Osteocyte (in vitro differentiated cells): ENCODE data around the gene ARSB. TPM values are rescaled to one million over a fixed set of nuclear protein-coding genes. Genes with fewer than 3 reads are reported as not detected.

Source experiments
- DNase-seq: peaks from one replicate; pipeline ENCODE4 v3.0.0; 2021; ENCODE audit warnings: mixed read lengths; ENCODE audit not compliant: unreplicated experiment; ENCODE audit errors: extremely low spot score
- H3K27ac Mint-ChIP-seq: one replicate; pipeline ENCODE4 v1.8.0; 2021; ENCODE audit warnings: mild to moderate bottlenecking, mixed read lengths; ENCODE audit not compliant: unreplicated experiment
- H3K27me3 Mint-ChIP-seq: one replicate; pipeline ENCODE4 v1.8.0; 2021; ENCODE audit warnings: mixed read lengths; ENCODE audit not compliant: unreplicated experiment
- H3K36me3 Mint-ChIP-seq: one replicate; pipeline ENCODE4 v1.8.0; 2021; ENCODE audit warnings: mixed read lengths; ENCODE audit not compliant: unreplicated experiment
- H3K4me1 Mint-ChIP-seq: one replicate; pipeline ENCODE4 v1.8.0; 2021; ENCODE audit warnings: mixed read lengths; ENCODE audit not compliant: unreplicated experiment
- H3K4me3 Mint-ChIP-seq: one replicate; pipeline ENCODE4 v1.8.0; 2021; ENCODE audit warnings: mild to moderate bottlenecking, moderate library complexity, mixed read lengths; ENCODE audit not compliant: unreplicated experiment
- H3K9me3 Mint-ChIP-seq: one replicate; pipeline ENCODE4 v1.8.0; 2021; ENCODE audit warnings: mixed read lengths; ENCODE audit not compliant: unreplicated experiment
- CTCF ChIP-seq: fragments of 200-600 bp; sonication (generic); IDR thresholded peaks from 2 replicates; pipeline ENCODE4 v1.5.0; 2021; ENCODE audit warnings: antibody characterized with exemption, mild to moderate bottlenecking, moderate library complexity
- total RNA-seq: library from RNA; stranded (reverse); gene quantifications from 2 replicates; pipeline ENCODE4 v1.2.1, GENCODE V29; 2021

ARSB gene
- total RNA-seq, 1 donor from 2014 or later: 34.9 TPM

GRCh38 chr5:78779262-78779661 lies 205.8 kb downstream of the ARSB start:
- Mint-ChIP-seq H3K36me3 (peaks cover 13% of the 10 kb centered on the region), H3K27me3 (no peaks in the 10 kb centered on the region), H3K4me3 (no peak overlapping the region), H3K4me1 (peaks cover 52% of the 10 kb centered on the region), H3K27ac (no peak overlapping the region), H3K9me3 (peaks cover 5% of the 10 kb centered on the region)
- no peak for TF ChIP-seq CTCF
- no peak for DNase-seq

GRCh38 chr5:78778538-78778937 lies 206.6 kb downstream of the ARSB start:
- no peaks in the 10 kb centered on the region for H3K9me3 Mint-ChIP-seq
- H3K27ac Mint-ChIP-seq: peak overlapping the region; percentile 73
- no peaks in the 10 kb centered on the region for H3K27me3 Mint-ChIP-seq
- no peak for DNase-seq
- H3K36me3 Mint-ChIP-seq: peaks cover 16% of the 10 kb centered on the region
- H3K4me1 Mint-ChIP-seq: peaks cover 51% of the 10 kb centered on the region
- no peak overlapping the region for H3K4me3 Mint-ChIP-seq
- no peak for TF ChIP-seq CTCF

- peaks cover 18% of the 10 kb centered on the region for H3K36me3 Mint-ChIP-seq
- no peaks in the 10 kb centered on the region for H3K9me3 Mint-ChIP-seq
- H3K4me3 Mint-ChIP-seq: no peak overlapping the region
- no peak overlapping the region for H3K27ac Mint-ChIP-seq
- no peak for TF ChIP-seq CTCF
- no peaks in the 10 kb centered on the region for H3K27me3 Mint-ChIP-seq
- H3K4me1 Mint-ChIP-seq: peaks cover 49% of the 10 kb centered on the region
- DNase-seq: no peak
These were observed 207.2 kb downstream of the ARSB start for GRCh38 chr5:78777901-78778300.

GRCh38 chr5:78776637-78777036 lies 208.5 kb downstream of the ARSB start:
- Mint-ChIP-seq H3K36me3 (peaks cover 18% of the 10 kb centered on the region), H3K9me3 (no peaks in the 10 kb centered on the region), H3K27me3 (no peaks in the 10 kb centered on the region), H3K4me1 (peaks cover 41% of the 10 kb centered on the region), H3K4me3 (no peak overlapping the region), H3K27ac (no peak overlapping the region)
- no peak for TF ChIP-seq CTCF
- no peak for DNase-seq

- H3K27me3 Mint-ChIP-seq: no peaks in the 10 kb centered on the region
- H3K9me3 Mint-ChIP-seq: no peaks in the 10 kb centered on the region
- no peak overlapping the region for H3K27ac Mint-ChIP-seq
- no peak for DNase-seq
- H3K4me1 Mint-ChIP-seq: peaks cover 19% of the 10 kb centered on the region
- TF ChIP-seq CTCF: no peak
- peaks cover 5% of the 10 kb centered on the region for H3K36me3 Mint-ChIP-seq
- no peak overlapping the region for H3K4me3 Mint-ChIP-seq
These were observed 211.5 kb downstream of the ARSB start for GRCh38 chr5:78773655-78774054.
